Body of pancreas (tissue), 4 donors: ENCODE measurements around the gene C1QTNF12.

Source experiments
- POLR2A ChIP-seq, 3 donors: fragments of 450-650 bp; IDR thresholded peaks; one replicate each; pipeline ENCODE4 v1.6.1; 2016; ENCODE audit warnings: antibody characterized with exemption in 3 of 3, mild to moderate bottlenecking in 2 of 3
- TF ChIP-seq, protein P1 (sequence below), 7 experiments: fragments of 450-650 bp in 4 of 7; fragments of 200-600 bp in 3 of 7; sonication (generic) in 3 of 7; IDR thresholded peaks; one replicate each; pipeline ENCODE4 v1.5.1; 2016 to 2019; ENCODE audit warnings: antibody characterized with exemption in 7 of 7

DNA sequence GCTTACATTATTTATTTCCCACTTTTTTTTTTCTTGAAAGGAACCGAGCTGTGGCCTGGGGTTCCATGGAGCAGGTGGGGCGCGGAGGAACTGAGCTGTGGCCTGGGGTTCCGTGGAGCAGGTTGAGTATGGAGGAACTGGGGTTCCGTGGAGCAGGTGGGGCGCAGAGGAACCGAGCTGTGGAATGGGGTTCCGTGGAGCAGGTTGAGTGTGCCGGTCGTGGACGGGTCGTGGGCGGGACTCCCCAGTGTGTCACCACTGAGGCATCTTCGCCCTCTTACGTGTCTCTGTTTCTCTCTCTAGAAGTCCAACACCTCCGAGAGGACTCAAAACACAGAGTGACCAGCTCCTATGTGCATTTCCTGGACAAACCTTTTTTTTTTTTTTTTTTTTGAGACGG is 32.5 kb upstream of the C1QTNF12 start:
- TF ChIP-seq, protein P1, sequence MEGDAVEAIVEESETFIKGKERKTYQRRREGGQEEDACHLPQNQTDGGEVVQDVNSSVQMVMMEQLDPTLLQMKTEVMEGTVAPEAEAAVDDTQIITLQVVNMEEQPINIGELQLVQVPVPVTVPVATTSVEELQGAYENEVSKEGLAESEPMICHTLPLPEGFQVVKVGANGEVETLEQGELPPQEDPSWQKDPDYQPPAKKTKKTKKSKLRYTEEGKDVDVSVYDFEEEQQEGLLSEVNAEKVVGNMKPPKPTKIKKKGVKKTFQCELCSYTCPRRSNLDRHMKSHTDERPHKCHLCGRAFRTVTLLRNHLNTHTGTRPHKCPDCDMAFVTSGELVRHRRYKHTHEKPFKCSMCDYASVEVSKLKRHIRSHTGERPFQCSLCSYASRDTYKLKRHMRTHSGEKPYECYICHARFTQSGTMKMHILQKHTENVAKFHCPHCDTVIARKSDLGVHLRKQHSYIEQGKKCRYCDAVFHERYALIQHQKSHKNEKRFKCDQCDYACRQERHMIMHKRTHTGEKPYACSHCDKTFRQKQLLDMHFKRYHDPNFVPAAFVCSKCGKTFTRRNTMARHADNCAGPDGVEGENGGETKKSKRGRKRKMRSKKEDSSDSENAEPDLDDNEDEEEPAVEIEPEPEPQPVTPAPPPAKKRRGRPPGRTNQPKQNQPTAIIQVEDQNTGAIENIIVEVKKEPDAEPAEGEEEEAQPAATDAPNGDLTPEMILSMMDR (IDR thresholded peaks at IDR 0.05), result no peak
- no peak for TF ChIP-seq POLR2A (IDR thresholded peaks at IDR 0.05)
